22Rv1 (cell line): ENCODE data around the gene ISG20L2.
"Not testable (repeated sequence)": the region's sequence is repeated elsewhere in the genome, so short reads cannot be mapped to it uniquely, and the experiment has no call there.

Experiments used
- H3K27ac ChIP-seq: fragments of 450-650 bp; 2 replicates; pipeline ENCODE4 v1.5.1; 2017
- ZFX ChIP-seq: fragments of 450-650 bp; IDR thresholded peaks from 2 replicates; pipeline ENCODE4 v1.6.1; 2017; ENCODE audit warnings: antibody characterized with exemption, borderline replicate concordance
- TF ChIP-seq, protein P1 (sequence below): fragments of 450-650 bp; IDR thresholded peaks from 2 replicates; pipeline ENCODE4 v1.5.1; 2017; ENCODE audit warnings: mild to moderate bottlenecking

ISG20L2 gene

DNA sequence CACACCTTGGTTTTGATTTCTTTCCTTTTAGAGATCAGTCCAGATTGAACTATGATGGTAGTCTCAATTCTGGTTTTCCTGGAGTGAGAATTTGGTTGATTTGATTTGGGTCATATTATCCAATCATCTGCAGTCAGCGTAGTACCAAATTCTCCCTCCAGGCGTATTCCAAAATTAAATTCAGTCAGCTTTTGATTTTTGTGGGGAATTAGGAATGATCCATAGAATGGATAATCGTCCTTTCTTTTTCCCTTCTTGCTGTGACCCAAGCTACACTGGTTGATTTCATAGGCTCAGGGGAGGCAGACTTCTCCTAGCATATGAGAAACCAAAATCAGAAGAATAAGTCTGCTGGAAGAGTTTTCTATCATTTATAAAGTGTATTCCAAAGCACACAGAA lies 43.7 kb upstream of the ISG20L2 start:
- H3K27ac ChIP-seq = no peak overlapping the region

DNA sequence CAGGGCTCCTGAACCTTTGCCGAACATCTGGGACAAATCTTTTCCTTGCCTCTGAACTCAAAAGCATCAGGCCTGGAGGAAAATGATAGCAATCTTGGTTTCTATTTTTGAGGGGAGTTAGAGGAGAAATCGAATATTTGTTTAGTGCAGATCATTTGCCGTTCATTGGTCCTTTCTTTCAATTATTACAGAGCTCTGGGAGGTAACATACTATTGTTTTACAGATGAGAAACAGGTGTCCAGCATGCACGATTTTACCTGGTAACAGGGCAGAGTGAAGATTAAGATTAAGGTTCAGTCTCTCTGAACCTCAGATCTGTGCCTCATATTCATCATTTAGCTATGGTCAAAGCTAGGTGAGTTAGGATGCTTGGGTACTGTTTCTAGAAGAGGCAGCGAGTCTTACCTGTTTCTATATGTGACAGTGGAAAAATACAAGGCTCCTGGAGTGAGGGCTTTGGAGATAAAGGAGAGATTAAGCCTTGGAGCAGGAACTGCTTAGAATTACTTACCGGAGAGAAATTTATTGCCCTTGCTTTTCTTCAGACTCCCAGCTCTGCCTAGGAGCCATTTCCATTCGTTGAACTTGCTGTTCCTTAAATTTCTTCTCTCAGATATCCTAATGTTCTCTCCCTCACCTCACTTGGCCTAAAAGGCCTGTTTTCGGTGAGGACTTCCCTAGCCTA lies 40.2 kb upstream of the ISG20L2 start:
- TF ChIP-seq, protein P1, sequence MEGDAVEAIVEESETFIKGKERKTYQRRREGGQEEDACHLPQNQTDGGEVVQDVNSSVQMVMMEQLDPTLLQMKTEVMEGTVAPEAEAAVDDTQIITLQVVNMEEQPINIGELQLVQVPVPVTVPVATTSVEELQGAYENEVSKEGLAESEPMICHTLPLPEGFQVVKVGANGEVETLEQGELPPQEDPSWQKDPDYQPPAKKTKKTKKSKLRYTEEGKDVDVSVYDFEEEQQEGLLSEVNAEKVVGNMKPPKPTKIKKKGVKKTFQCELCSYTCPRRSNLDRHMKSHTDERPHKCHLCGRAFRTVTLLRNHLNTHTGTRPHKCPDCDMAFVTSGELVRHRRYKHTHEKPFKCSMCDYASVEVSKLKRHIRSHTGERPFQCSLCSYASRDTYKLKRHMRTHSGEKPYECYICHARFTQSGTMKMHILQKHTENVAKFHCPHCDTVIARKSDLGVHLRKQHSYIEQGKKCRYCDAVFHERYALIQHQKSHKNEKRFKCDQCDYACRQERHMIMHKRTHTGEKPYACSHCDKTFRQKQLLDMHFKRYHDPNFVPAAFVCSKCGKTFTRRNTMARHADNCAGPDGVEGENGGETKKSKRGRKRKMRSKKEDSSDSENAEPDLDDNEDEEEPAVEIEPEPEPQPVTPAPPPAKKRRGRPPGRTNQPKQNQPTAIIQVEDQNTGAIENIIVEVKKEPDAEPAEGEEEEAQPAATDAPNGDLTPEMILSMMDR = no peak
- no peak for TF ChIP-seq ZFX
- H3K27ac ChIP-seq = peak overlapping the region; percentile 88

More for the DNA sequence above, 43.7 kb upstream of the ISG20L2 start:
- TF ChIP-seq, protein P1 = no peak
- TF ChIP-seq ZFX = no peak

DNA sequence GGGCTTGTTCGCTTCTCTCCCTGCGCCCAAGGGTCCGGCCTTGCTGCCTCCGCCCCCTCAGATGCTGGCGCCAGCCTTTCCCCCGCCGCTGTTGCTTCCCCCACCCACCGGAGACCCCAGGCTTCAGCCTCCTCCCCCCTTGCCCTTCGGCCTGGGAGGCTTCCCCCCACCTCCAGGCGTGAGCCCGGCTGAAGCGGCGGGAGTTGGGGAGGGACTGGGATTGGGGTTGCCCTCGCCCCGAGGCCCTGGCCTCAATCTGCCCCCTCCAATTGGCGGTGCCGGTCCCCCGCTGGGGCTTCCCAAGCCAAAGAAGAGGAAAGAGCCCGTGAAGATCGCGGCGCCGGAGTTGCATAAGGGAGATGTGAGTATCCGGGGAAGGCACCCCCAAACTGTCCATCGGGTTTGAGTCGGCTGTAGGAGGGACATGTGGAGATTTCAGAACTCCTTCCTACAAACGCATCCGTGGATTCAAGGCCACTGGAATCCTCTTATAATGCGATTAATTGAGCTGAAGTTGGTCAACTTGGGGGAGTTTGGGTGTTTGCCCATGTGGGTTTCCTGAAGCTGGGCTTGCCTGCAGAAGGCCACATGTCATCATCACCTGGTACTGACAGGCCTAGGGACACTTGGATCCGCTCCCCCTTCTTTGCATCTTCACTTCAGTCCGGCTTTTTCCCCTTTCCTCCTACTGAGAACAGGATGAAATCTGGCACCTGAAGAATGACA lies 39.5 kb upstream of the ISG20L2 start:
- H3K27ac ChIP-seq = peak overlapping the region; percentile 88

DNA sequence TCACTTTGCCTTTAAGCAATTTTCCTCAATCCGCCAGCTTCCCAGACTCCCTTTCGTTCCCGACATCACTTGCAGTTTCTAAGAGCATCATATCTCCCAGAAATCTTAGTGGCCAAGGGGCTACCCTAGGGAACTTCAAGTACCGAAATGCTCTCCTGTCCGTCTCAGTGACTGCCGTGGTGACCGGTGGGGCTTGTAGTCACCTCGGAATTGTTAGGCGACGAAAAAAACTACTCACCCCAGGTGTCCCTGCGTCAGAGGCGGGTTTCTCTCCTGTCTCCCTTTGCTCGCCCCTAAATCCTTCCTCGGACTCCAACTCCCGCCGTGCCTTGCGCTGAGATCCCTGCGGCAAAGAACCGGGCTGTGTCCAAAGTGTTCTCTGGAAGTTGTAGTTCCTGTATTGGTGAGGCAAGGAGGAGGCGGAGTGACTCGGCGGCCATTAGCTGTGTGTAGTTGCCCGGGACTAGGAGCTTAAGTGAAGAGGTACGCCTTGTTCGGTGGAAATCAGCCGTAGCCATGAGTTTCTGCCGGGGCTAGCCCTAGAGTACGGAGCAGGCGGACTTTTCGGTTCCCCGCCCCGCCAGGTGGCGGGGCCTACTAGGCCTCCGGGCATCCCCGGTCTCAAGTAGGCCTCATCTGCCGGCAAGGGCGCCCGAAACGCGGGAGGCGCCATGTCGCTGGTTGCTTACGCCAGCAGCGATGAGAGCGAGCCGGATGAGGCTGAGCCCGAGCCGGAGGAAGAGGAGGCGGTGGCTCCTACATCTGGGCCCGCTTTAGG lies 38.7 kb upstream of the ISG20L2 start, which contains the start of gene PRCC:
Gene PRCC, plus strand, starts transcription at position 435 of the 778 bp plus-strand sequence. Its CDS starts 237 bp downstream, at position 672.
- TF ChIP-seq, protein P1 = no peak
- peak; percentile 97 for TF ChIP-seq ZFX

More for the DNA sequence above, 39.5 kb upstream of the ISG20L2 start:
- TF ChIP-seq, protein P1 = no peak
- no peak for TF ChIP-seq ZFX

DNA sequence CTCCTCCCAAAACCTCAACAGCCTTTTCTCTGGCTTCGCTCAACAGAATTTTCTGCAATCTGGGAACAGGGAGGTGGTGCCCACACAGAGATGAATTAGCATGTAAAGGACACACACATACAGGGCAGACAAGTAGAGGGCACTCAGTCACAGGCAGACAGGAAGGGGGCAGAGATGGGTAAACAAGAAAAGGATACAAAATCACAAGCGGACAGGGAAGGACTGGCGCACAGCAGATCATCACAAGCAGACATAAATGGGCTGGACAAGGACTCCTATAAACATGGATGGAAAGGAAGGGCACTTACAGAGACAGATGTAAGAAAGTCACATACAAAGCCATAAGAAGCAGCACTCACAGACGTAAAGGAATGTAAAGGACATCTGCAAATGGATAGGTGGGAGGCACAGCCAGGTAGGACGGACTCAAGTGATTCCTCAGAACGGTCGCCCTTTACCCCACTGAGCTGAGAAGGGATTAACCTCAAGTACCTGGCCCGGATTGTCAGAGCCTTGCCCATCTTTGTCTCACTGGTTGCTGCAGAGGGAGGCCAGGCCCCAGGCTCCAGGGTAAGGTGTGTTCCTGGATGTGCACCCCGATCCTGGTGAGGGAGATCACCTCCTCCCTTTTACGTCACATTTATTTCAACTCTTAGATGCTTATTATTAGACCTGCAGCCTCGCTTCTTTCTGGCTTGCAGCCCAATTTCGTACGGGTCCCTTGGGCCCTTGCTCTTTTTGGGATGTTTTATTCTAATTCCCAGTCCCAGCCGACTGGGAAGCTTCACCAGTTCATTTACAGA lies 37.9 kb upstream of the ISG20L2 start:
- TF ChIP-seq, protein P1 = no peak
- no peak for TF ChIP-seq ZFX
- peak overlapping the region; percentile 88 for H3K27ac ChIP-seq

More for the DNA sequence above, 38.7 kb upstream of the ISG20L2 start, which contains the start of gene PRCC:
- H3K27ac ChIP-seq = peak within 1 kb of the TSS; percentile 88

DNA sequence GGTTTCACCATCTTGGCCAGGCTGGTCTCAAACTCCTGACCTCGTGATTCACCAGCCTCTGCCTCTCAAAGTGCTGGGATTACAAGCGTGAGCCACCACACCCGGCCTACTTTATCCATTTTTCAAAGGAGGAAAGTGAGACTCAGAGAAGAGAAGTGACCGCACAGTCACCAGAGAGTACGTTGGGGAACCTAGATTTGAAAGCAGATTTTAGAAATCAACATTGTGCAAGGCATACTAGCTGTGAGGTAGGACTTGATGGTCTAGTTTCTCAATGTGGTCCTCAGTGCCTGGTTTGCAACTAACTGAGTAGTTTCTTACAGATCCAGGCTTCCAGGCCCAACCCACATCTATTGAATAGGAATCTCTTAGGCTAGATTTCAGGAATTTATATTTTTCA lies 37.1 kb upstream of the ISG20L2 start:
- TF ChIP-seq ZFX = no peak
- TF ChIP-seq, protein P1 = no peak
- peak overlapping the region; percentile 88 for H3K27ac ChIP-seq

DNA sequence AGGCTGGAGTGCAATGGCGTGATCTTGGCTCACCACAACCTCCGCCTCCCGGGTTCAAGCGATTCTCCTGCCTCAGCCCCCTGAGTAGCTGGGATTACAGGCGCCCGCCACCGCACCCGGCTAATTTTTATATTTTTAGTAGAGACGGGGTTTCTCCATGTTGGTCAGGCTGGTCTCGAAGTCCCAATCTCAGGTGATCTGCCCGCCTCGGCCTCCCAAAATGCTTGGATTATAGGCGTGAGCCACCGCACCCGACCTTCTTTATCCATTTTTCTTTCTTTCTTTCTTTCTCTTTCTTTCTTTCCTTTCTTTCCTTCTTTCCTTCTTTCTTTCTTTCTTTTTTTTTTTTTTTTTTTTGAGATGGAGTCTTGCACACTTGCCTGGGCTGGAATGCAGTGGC lies 36.6 kb upstream of the ISG20L2 start:
- H3K27ac ChIP-seq = not testable (repeated sequence)
